HG02885 (cell line): Measurements from ENCODE around the gene TARM1.

ENCODE experiments used
- ATAC-seq: cut with Tn5 transposase; IDR thresholded peaks from one replicate; pipeline ENCODE4 v1.9.1; 2021; ENCODE audit warnings: mild to moderate bottlenecking; ENCODE audit not compliant: unreplicated experiment, poor library complexity

The TARM1 gene

DNA sequence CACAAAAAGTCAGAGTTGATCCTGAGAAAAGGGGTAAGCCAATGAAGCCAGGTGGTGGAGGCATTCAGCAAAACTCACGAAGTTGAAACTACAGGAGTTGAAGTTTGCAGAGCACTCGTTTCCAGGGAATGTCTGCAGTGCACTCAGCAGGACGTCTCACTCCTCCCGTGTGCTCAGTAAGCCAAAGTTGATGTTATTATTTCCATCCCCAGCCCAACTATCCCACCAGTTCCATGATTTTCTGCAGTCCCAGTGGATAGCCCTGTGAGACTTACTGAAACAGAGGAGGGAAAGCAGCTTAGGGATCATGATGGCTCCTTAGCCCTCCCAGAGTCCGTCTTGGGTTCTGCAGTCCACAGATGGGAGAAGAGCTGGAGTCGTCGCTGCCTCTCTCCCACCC, at the start of gene TARM1:
TARM1 (minus strand) TSS at position 334 of the 400 bp plus-strand sequence; CDS start at position 309, 25 bp downstream.
- ATAC-seq: no peak

DNA sequence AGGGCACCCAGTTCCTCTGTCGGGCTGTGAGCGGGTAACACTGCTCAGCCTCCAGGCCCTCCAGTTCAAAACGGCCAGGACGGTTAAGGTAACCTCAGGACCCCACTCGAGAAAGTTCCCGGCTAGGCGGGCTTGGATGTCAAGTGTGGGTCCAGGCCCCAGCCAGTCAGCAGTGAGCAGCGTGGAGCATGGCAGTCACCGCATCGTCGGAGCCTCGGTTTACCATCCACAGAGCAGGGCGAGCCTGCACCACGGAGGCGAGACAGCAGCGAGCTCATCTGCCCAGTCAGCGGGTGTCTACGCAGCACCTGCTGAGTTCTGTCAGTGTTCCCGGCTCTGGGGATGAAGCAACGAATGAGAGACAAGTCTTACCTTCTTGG, 48.4 kb upstream of the TARM1 start:
- no peak for ATAC-seq

DNA sequence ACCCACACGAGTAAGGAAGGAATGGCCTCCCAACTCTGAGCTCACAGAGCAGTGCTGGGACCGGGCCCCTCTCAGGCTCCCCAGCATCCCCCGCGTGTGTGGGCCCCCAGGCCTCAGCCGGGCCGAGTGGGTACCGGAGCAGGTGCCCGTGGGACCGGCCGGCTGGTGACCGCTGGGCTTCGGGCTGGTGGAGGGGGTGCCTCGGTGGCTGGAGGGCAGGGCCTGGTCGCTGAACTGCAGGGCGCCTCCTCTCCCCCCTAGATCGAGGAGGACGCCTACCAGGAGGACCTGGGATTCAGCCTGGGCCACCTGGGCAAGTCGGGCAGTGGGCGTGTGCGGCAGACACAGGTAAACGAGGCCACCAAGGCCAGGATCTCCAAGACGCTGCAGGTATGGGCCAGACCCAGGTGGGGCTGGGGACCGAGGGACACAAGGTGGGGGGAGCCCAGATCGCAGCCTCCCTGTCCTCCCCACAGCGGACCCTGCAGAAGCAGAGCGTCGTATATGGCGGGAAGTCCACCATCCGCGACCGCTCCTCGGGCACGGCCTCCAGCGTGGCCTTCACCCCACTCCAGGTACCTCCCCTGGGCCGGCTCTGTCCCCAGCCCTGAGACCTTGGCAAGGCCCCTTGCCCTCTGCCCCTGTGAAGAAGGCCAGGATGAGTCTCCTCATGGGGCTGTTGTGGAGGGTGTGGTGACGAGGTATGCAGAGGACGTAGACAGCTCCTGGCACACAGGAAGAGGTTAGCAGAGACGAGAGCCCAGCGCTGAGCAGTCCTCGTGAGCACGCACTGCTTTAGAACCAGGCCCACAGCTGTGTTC, 47.8 kb upstream of the TARM1 start:
- ATAC-seq: no peak

DNA sequence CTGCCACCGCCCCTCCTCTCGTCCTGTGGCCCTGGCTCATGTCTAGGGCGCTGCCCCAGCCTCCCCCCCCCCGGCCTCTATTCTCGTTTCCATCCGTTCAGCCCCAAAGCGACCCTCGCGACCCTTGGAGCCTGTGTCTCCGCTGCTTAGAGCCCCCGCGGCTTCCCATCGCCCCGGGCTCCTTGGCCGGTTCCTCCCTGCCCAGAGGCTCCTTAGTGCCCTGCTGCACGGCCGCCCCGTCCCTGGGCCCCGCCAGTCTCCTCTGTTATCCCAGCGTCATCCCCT, 47.2 kb upstream of the TARM1 start:
- no peak for ATAC-seq

DNA sequence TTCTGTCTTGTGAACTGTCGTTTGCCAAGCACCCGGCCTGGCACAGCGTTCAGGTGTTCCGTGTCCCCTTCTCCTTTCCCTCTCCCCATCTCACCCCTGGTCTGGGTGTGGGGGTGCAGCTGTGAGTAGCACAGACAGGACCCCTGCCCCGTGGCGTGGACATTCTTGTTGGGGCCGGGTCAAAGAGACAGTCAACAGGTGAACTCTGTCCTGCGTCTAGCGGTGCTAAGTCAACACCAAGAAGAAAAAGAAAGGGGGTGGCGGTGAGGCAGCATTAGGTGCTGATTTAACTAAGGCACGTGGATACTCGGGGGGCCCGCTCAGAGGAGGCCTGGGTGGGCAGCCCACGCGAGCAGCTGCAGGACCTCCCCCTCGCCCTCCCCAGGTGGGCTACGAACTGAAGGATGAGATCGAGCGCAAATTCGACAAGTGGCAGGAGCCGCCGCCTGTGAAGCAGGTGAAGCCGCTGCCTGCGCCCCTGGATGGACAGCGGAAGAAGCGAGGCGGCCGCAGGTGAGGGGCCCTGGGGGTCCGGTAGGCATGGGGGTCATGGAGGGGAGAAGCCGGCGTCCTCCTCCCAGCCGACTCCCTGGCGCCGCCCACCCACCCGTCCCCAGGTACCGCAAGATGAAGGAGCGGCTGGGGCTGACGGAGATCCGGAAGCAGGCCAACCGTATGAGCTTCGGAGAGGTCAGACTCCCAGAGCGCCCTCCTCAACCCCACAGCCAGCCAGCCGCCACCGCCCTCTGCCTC, 46.7 kb upstream of the TARM1 start:
- ATAC-seq: no peak

DNA sequence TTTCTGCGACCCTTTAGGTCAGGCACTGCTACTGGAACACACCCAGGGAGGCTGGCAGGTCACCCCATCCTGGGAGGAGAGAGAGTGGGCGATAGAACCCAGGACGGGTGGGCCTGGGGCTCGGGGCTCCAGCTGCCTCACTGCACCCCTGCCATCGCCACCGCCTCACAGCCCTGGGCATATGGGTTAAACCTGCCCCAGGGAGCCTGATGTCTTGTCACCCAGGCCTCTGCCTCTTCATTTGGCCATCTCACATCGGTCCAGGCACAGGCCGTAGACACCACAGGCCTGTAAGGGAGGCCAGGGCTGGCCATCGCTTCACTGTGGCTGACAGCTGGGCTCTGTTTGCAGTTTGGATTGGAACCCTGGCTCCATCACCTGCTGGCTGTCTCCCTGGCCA, 44.5 kb upstream of the TARM1 start:
- no peak for ATAC-seq

DNA sequence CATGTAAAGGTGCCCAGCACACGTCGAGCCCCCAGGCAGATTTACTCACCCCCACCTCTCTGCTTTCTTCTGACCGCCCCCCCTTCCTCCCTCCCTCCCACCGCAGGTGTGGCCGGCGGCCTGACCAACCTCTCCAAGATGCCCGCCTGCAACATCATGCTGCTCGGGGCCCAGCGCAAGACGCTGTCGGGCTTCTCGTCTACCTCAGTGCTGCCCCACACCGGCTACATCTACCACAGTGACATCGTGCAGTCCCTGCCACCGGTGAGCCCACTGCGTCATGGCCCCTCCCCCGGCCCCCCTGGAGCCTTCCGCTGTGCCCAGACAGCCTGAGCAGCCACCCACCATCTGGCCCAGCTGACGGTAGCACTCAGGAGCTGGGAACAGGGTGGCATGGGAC, 43.2 kb upstream of the TARM1 start:
- ATAC-seq: no peak

DNA sequence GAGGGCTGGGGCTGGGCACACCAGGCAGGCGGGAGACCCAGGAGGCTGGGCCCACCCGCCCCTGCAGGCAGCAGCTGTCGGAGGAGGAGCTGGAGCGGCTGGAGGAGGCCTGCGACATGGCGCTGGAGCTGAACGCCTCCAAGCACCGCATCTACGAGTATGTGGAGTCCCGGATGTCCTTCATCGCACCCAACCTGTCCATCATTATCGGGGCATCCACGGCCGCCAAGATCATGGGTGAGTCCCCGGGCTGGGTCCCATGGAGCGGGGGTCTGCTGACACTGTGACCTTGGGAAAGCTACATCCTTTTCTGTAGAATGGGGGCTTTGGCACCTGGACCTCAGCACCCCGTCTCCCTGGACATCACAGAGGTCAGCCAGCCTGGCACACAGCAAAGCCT, 42.5 kb upstream of the TARM1 start:
- ATAC-seq: no peak

DNA sequence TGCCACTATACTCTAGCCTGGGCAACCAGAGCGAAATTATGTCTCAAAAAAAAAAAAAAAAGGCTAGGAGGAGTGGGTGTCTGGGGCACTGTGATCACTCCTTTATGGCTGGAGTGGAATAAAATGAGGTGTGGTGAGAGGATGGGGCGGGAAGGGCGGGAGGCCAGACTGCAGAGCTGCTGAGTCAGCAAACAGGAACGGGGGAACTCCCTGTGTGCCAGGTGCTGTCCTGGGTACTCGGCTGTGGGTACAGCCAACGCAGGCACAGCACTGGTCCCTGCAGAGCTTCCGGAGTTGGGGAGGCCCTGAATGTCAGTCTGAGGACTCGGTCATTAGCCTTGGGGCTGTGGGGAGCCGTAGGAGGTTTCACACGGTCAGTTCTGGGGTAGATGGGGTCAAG, 40.1 kb upstream of the TARM1 start:
- ATAC-seq: no peak

DNA sequence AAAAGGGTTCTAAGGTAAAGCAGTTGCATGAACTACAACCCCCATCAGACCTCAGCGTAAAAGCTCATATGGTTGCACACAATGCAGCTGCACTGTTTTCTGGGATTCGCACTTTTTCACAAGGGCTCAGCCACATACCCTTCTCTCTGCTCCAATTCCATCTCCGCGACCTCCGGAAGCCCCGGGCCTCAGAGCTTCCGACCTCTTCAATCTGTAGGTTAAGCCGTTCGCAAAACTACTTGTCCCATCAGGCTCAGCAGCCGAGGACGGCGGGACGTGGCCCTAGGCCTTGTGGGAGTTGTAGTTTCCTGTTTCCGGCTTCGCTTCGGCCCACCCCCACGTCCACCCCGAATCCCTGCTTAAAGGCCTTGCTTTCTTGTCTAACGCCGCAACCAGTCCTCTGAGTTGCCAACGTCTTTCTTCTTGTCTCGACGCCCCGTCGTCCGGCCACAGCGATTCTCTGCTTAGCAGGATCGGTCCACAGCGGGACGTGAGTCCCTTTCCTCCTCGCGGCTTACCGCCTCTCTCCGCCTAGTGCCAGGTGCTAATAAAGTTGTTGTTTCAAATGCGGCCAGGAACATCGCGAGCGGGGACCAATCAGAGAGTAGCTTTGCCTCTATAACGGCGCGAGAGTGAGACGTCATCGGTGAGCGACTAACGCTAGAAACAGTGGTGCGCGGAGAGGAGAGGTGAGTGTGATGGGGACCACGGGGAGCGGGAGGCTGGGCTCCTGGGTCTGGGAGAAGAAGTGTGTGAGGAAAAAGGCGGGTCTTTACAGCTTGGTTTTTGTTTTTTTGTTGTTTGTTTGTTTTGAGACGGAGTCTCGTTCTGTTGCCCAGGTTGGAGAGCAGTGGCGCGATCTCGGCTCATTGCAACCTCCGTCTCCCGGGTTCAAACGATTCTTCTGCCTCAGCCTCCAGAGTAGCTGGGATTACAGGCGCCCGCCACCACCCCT, 34.2 kb upstream of the TARM1 start, which contains the start of the genes PRPF31 and TFPT:
PRPF31 (plus strand) TSS at position 646 of the 955 bp plus-strand sequence. CDS start 2,525 bp downstream, outside the sequence.
TFPT (minus strand) TSS at position 549 of the 955 bp plus-strand sequence; CDS start at position 161, 388 bp downstream.
- peak; percentile 88 for ATAC-seq

DNA sequence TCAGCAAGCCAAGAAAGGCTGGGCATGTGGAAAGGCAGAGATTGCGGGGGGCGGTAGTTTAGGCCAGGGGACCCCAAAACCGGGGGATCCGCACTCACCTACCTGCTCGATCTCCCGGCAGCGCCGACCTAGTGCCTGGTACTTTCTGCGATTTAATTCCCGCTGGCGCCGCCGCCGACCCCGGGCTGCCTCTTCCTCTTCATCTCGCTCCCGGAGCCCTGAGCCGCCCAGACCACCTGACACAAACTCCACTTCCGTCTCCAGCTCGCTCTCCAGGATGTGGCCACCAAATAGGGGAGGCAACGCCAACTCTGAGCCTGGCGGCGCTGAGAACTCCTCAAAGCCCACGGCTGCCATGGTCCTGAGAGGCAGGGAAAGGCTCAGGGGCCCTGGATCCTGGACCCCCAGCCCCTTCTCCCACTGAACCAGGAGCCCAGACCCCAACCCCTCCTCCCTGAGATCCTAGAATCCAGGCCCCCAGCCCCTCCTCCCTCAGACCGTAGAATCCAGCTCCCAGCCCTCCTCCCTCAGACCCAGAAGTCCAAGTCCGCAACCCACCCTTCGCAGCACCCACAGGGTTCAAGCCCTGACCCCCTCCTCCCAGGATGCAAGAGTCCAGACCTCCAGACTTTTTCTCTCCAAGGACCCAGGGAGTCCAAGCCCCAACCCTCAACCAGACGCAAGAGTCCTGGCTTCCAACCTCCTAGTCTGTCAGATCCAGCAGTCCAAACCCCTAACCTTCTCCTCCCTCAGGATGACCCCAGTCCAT, 33.4 kb upstream of the TARM1 start:
- peak; percentile 33 for ATAC-seq

DNA sequence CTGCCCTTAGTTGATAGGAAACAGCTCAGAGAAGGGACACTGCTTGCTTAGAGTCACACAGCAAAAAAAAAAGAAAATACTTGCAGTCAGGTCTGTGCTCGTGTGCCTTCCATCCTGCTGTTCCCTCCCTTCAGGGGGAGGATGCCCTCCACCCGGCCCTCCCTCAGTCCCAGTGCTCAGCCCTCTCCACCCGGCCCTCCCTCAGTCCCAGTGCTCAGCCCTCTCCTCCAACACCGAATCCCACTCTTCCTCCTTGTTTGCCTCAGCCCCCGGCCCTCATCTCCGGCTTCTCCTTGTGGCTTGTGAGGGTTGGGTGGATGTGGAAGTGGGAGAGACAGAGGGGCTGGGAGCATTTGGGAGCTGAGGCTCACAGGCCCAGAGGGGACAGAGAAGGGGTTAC, 28.5 kb upstream of the TARM1 start:
- ATAC-seq: no peak

DNA sequence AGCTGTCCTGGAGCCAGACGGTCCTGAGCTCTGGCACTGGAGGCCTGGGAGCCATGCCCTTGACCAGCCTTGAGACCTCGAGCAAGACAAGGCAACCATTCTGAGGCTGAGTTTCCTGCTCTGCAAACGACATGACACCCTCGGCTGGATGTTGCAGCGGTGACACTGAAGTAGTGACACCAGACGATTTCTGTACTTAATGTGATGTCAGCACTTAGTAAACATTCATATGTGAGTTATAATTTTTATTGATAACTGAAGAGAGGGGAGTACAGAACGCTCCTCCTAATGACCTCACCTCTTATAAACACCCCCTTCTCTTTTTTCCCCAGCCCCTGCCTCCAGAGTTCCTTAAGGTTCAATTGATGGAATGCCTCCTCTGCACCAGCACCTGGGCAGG, 27.3 kb upstream of the TARM1 start:
- no peak for ATAC-seq

DNA sequence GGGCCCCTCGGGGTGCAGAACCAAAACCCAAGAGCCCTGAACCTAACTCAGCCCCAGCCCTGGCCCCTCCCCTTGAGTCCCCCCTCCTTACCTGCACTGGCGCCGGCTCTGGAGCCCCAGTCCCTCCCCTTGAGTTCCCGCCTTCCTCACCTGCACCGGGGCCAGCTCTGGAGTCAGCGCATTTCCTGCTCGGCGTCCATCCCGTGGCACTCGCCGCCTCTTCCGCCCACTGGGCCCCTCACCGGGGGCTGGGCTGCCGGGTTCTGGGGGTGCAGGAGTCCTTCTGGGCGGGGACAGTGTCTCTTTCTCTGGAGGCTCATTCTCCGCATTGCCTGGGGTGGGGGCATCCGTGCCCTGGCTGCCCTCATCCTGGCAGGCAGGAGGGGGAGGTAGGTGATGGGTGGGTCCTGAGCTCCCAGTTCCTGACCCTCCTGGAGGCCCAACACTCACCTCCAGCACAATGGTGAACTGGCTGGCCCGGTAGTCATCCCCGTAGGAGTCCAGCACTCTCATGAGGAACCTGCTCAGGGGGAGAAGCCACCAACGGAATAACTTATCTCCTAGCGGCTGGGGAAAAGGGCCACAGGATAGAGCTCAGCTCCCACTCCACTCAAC, 26.8 kb upstream of the TARM1 start:
- no peak for ATAC-seq

DNA sequence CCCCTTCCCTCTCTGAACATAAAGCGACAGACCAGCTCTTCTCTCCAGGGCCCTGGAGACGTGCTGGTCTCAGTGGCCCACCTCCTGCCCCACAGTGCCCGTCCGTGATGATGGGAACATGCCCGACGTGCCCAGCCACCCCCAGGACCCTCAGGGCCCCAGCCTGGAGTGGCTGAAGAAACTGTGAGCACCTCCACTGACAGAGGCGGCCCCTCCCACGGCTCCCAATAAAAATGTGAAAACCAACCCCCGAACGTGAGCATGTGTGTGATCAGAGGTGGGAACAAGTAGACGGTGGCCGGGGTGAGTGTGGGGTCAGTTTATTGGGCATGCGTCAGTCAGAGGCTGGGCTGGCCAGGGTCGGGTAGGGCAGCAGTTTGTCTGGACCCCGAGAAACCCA, 25.6 kb upstream of the TARM1 start:
- no peak for ATAC-seq

DNA sequence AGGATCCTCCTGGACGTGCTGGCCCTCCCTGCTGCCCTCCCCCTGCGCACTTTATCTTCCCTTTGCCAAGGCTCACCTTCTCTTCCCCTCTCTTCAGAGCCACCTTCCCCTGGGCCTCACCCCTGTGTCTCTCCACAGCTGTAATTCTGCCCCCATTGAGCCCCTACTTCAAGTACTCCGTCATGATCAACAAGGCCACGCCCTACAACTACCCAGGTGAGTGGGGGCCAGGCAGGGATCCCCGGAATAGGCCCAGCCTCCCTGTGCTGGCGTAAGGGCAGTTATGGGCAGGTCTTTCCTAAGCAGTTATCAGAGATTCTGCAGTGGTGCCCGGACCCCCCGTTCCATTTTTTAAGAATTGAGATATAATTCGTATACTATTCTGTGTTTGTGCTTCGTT, 24.6 kb upstream of the TARM1 start:
- ATAC-seq: no peak

DNA sequence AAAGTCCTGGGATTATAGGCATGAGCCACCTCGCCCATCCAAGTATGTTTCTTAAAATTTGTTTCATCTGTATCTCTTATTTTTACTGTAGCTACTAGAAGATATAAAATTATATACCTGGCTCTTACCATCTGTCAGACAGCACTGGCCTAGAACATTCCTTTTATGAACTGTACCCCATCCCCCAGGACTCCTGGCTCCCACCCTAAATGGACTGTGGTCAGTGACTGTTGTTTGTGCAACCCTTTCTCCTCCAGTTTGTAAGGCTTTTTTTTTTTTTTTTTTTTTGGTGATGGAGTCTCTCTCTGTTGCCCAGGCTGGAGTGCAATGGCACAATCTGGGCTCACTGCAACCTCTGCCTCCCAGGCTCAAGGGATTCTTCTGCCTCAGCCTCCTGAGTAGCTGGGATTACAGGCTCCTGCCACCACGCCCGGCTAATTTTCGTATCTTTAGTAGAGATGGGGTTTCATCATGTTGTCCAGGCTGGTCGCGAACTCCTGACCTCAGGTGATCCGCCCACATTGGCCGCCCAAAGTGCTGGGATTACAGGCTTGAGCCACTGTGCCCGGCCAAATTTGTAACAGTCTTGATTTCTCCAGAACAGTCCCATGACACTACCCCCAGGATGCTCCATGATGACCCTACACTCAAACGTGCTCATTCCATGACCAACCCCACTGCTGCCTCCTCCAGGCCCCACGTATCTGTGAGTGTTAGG, 24.0 kb upstream of the TARM1 start:
- ATAC-seq: no peak

DNA sequence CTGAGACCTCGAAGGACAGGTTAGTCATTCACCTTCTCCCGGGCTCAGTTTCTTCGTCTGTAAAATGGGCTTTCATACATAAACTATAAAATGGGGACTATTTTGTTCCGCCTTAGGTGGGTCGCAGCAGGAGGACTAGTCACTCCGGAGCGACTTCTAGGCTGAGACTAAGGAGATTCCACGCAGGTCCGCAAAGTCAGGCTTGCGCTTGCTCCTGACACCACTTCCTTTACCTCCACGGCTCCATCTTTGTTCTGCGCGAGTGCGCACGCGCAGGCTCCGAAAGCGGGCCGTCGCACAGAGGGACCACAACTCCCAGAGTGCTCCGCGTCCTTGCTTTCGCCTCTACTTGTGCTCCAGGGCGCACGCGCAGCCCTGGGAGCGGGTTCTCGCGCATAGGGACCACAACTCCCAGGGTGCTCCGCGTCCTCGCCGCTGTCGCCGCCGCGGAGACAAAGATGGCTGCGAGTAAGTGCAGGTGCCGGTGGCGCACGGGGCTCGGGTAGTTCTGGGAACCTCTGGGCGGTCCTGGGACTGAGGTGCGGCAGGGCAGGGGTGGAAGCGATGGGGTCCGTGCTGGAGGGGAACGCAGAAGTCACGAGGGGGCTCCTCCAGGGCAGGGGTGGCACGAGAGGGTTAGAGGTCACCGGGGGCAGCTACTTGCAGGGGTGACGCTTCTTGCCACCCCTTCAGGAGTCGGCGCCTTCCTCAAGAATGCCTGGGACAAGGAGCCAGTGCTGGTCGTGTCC, 21.4 kb upstream of the TARM1 start, which contains the start of gene NDUFA3:
NDUFA3 (plus strand) TSS at position 435 of the 749 bp plus-strand sequence; CDS start at position 459, 24 bp downstream.
- peak; percentile 99 for ATAC-seq
